SIG-M5 treated with dmso at 0.1 percent for 504 hours (cell line): Measurements from ENCODE around the gene PRKAB1.
"Not testable (repeated sequence)": the region's sequence is repeated elsewhere in the genome, so short reads cannot be mapped to it uniquely, and the experiment has no call there.

ENCODE experiments used
- DNase-seq: peaks from one replicate; lab custom pipeline; 2025; ENCODE audit not compliant: unreplicated experiment; lab: John Stamatoyannopoulos, UW

Gene PRKAB1

GRCh38 chr12:119683816-119684215, 15.9 kb downstream of the PRKAB1 start:
- no peak for DNase-seq

GRCh38 chr12:119684711-119685369, 16.9 kb downstream of the PRKAB1 start:
- no peak for DNase-seq

- no peak for DNase-seq
Measured at GRCh38 chr12:119685375-119685774, 17.4 kb downstream of the PRKAB1 start.

GRCh38 chr12:119686355-119686754, 18.4 kb downstream of the PRKAB1 start:
- DNase-seq = no peak

- no peak for DNase-seq
Measured at GRCh38 chr12:119686776-119687175, 18.8 kb downstream of the PRKAB1 start.

GRCh38 chr12:119687406-119687805, 19.5 kb downstream of the PRKAB1 start:
- DNase-seq = no peak

GRCh38 chr12:119687879-119688278, 19.9 kb downstream of the PRKAB1 start:
- no peak for DNase-seq

- no peak for DNase-seq
Measured at GRCh38 chr12:119689935-119690500, 22.1 kb downstream of the PRKAB1 start.

- no peak for DNase-seq
Measured at GRCh38 chr12:119691202-119691810, 23.4 kb downstream of the PRKAB1 start.

- DNase-seq = no peak
Measured at GRCh38 chr12:119692410-119692809, 24.5 kb downstream of the PRKAB1 start.

- DNase-seq = no peak
Measured at GRCh38 chr12:119692997-119693396, 25.1 kb downstream of the PRKAB1 start.

GRCh38 chr12:119693511-119693910, 25.6 kb downstream of the PRKAB1 start:
- DNase-seq = no peak

GRCh38 chr12:119694111-119694510, 26.2 kb downstream of the PRKAB1 start:
- DNase-seq = no peak

- DNase-seq = no peak
Measured at GRCh38 chr12:119695034-119695433, 27.1 kb downstream of the PRKAB1 start.

GRCh38 chr12:119696943-119697342, 29.0 kb downstream of the PRKAB1 start:
- no peak for DNase-seq

GRCh38 chr12:119699199-119699760, 31.3 kb downstream of the PRKAB1 start:
- no peak for DNase-seq

GRCh38 chr12:119700078-119700477, 32.1 kb downstream of the PRKAB1 start:
- no peak for DNase-seq

GRCh38 chr12:119704065-119704747, 36.3 kb downstream of the PRKAB1 start:
- DNase-seq = no peak

GRCh38 chr12:119705182-119705581, 37.2 kb downstream of the PRKAB1 start:
- no peak for DNase-seq

- DNase-seq = not testable (repeated sequence)
Measured at GRCh38 chr12:119706427-119706826, 38.5 kb downstream of the PRKAB1 start.

- DNase-seq = no peak
Measured at GRCh38 chr12:119710374-119710964, 42.5 kb downstream of the PRKAB1 start.
